SU-DHL-6 (cell line): ENCODE results near the gene REG4.

Experiments
- H2AFZ ChIP-seq: fragments of 200-600 bp; sonication (generic); 2 replicates; pipeline ENCODE4 v1.6.1; 2014; ENCODE audit warnings: low read depth, mild to moderate bottlenecking, moderate library complexity, mixed read lengths, antibody characterized with exemption, low read length; ENCODE audit not compliant: severe bottlenecking
- H3F3A ChIP-seq: fragments of 200-600 bp; shearing (Covaris generic); 2 replicates; pipeline ENCODE4 v1.6.0; 2016; ENCODE audit warnings: antibody characterized with exemption, mild to moderate bottlenecking; ENCODE audit not compliant: insufficient read depth
- H3K27ac ChIP-seq: fragments of 200-600 bp; sonication (generic); 2 replicates; pipeline ENCODE4 v1.5.1; 2016; ENCODE audit warnings: low read depth, mild to moderate bottlenecking, low read length, moderate library complexity, mixed read lengths
- H3K27me3 ChIP-seq: fragments of 200-600 bp; sonication (generic), shearing (Covaris generic); 2 replicates; pipeline ENCODE4 v1.6.0; 2014; ENCODE audit warnings: mild to moderate bottlenecking, low read length
- H3K36me3 ChIP-seq: fragments of 200-600 bp; sonication (generic); 2 replicates; pipeline ENCODE4 v1.6.1; 2014; ENCODE audit warnings: mild to moderate bottlenecking, low read length, mixed read lengths
- H3K4me2 ChIP-seq: fragments of 300-600, 200-600 bp; shearing (Covaris generic), sonication (generic); 2 replicates; pipeline ENCODE4 v1.6.0; 2014; ENCODE audit warnings: low read length, low read depth, mild to moderate bottlenecking; ENCODE audit not compliant: poor library complexity, severe bottlenecking
- H3K4me3 ChIP-seq: fragments of 200-600 bp; sonication (generic); 2 replicates; pipeline ENCODE4 v1.5.1; 2014; ENCODE audit warnings: antibody characterized with exemption, low read length, mild to moderate bottlenecking, mixed read lengths; ENCODE audit not compliant: insufficient read depth, poor library complexity, severe bottlenecking
- H3K79me2 ChIP-seq: fragments of 200-600 bp; sonication (generic); 2 replicates; pipeline ENCODE4 v1.6.1; 2014; ENCODE audit warnings: mild to moderate bottlenecking, low read length, moderate library complexity; ENCODE audit not compliant: insufficient read depth
- H3K9ac ChIP-seq: fragments of 200-600 bp; sonication (generic); 2 replicates; pipeline ENCODE4 v1.7.0; 2014; ENCODE audit warnings: mild to moderate bottlenecking, low read length
- H3K9me2 ChIP-seq: fragments of 200-600 bp; sonication (generic); replicated peaks from 2 replicates; pipeline ENCODE4 v1.6.1; 2014; ENCODE audit warnings: low read length; ENCODE audit not compliant: insufficient read depth
- H3K9me3 ChIP-seq: fragments of 200-600 bp; sonication (generic); 2 replicates; pipeline ENCODE4 v1.6.1; 2014; ENCODE audit warnings: low read length, mixed read lengths; ENCODE audit not compliant: insufficient read depth
- H4K20me1 ChIP-seq: fragments of 200-600 bp; sonication (generic); 2 replicates; pipeline ENCODE4 v1.6.1; 2014; ENCODE audit warnings: low read depth, mild to moderate bottlenecking, antibody characterized with exemption, low read length, moderate library complexity, mixed read lengths
- CTCF ChIP-seq: fragments of 200-600 bp; sonication (generic); IDR thresholded peaks from one replicate; pipeline ENCODE4 v1.5.1; 2017; ENCODE audit warnings: antibody characterized with exemption, mild to moderate bottlenecking, low read length, moderate library complexity; ENCODE audit not compliant: insufficient read depth, poor library complexity, severe bottlenecking
- EZH2phosphoT487 ChIP-seq: fragments of 200-600 bp; sonication (generic), shearing (Covaris generic); conservative IDR thresholded peaks from 2 replicates; pipeline ENCODE4 v1.6.1; 2018; ENCODE audit warnings: mild to moderate bottlenecking, antibody characterized with exemption, low read length, moderate library complexity, mixed read lengths

Gene REG4

GRCh38 chr1:119772298-119772697 lies 39.0 kb downstream of the REG4 start:
- H3K9me2 ChIP-seq: no peaks in the 10 kb centered on the region
- no peaks in the 10 kb centered on the region for H3K9me3 ChIP-seq
- H4K20me1 ChIP-seq: no peaks in the 10 kb centered on the region
- H3K27ac ChIP-seq: no peak overlapping the region
- no peak overlapping the region for H3K4me3 ChIP-seq
- no peak overlapping the region for H3K9ac ChIP-seq
- H3K36me3 ChIP-seq: no peaks in the 10 kb centered on the region
- no peak for TF ChIP-seq CTCF
- TF ChIP-seq EZH2phosphoT487: no peak
- no peaks in the 10 kb centered on the region for H3F3A ChIP-seq
- H3K4me2 ChIP-seq: no peak overlapping the region
- H2AFZ ChIP-seq: no peak overlapping the region
- no peaks in the 10 kb centered on the region for H3K27me3 ChIP-seq
- H3K79me2 ChIP-seq: no peaks in the 10 kb centered on the region

- Histone ChIP-seq H3K4me2 (no peak overlapping the region), H4K20me1 (no peaks in the 10 kb centered on the region), H3K4me3 (no peak overlapping the region), H3K9ac (no peak overlapping the region), H3K9me3 (no peaks in the 10 kb centered on the region), H3K36me3 (no peaks in the 10 kb centered on the region), H2AFZ (no peak overlapping the region), H3K27ac (no peak overlapping the region), H3K27me3 (no peaks in the 10 kb centered on the region), H3K79me2 (no peaks in the 10 kb centered on the region), H3K9me2 (no peaks in the 10 kb centered on the region), H3F3A (no peaks in the 10 kb centered on the region)
- no peak for TF ChIP-seq CTCF
- TF ChIP-seq EZH2phosphoT487: no peak
Observed at GRCh38 chr1:119771770-119772169, 39.5 kb downstream of the REG4 start.

GRCh38 chr1:119771016-119771415 lies 40.2 kb downstream of the REG4 start:
- H3K4me2 ChIP-seq: no peak overlapping the region
- H4K20me1 ChIP-seq: no peaks in the 10 kb centered on the region
- no peak overlapping the region for H3K27ac ChIP-seq
- H3F3A ChIP-seq: no peaks in the 10 kb centered on the region
- TF ChIP-seq EZH2phosphoT487 (no peak), CTCF (no peak)
- no peaks in the 10 kb centered on the region for H3K79me2 ChIP-seq
- no peaks in the 10 kb centered on the region for H3K9me3 ChIP-seq
- no peak overlapping the region for H2AFZ ChIP-seq
- H3K4me3 ChIP-seq: no peak overlapping the region
- no peaks in the 10 kb centered on the region for H3K9me2 ChIP-seq
- H3K9ac ChIP-seq: no peak overlapping the region
- no peaks in the 10 kb centered on the region for H3K36me3 ChIP-seq
- H3K27me3 ChIP-seq: no peaks in the 10 kb centered on the region
